Osteocyte (in vitro differentiated cells): ENCODE measurements around the gene ZNF438. TPM values are rescaled to one million over a fixed set of nuclear protein-coding genes. Genes with fewer than 3 reads are reported as not detected.

Source experiments
- DNase-seq: peaks from one replicate; pipeline ENCODE4 v3.0.0; 2021; ENCODE audit warnings: mixed read lengths; ENCODE audit not compliant: unreplicated experiment; ENCODE audit errors: extremely low spot score
- H3K27ac Mint-ChIP-seq: one replicate; pipeline ENCODE4 v1.8.0; 2021; ENCODE audit warnings: mild to moderate bottlenecking, mixed read lengths; ENCODE audit not compliant: unreplicated experiment
- H3K27me3 Mint-ChIP-seq: one replicate; pipeline ENCODE4 v1.8.0; 2021; ENCODE audit warnings: mixed read lengths; ENCODE audit not compliant: unreplicated experiment
- H3K36me3 Mint-ChIP-seq: one replicate; pipeline ENCODE4 v1.8.0; 2021; ENCODE audit warnings: mixed read lengths; ENCODE audit not compliant: unreplicated experiment
- H3K4me1 Mint-ChIP-seq: one replicate; pipeline ENCODE4 v1.8.0; 2021; ENCODE audit warnings: mixed read lengths; ENCODE audit not compliant: unreplicated experiment
- H3K4me3 Mint-ChIP-seq: one replicate; pipeline ENCODE4 v1.8.0; 2021; ENCODE audit warnings: mild to moderate bottlenecking, moderate library complexity, mixed read lengths; ENCODE audit not compliant: unreplicated experiment
- H3K9me3 Mint-ChIP-seq: one replicate; pipeline ENCODE4 v1.8.0; 2021; ENCODE audit warnings: mixed read lengths; ENCODE audit not compliant: unreplicated experiment
- total RNA-seq: library from RNA; stranded (reverse); gene quantifications from 2 replicates; pipeline ENCODE4 v1.2.1, GENCODE V29; 2021
- TF ChIP-seq, protein P1 (sequence below): fragments of 200-600 bp; sonication (generic); IDR thresholded peaks from 2 replicates; pipeline ENCODE4 v1.5.0; 2021; ENCODE audit warnings: antibody characterized with exemption, mild to moderate bottlenecking, moderate library complexity

The ZNF438 gene
- total RNA-seq, 1 donor from 2014 or later, result 4.8 TPM

DNA sequence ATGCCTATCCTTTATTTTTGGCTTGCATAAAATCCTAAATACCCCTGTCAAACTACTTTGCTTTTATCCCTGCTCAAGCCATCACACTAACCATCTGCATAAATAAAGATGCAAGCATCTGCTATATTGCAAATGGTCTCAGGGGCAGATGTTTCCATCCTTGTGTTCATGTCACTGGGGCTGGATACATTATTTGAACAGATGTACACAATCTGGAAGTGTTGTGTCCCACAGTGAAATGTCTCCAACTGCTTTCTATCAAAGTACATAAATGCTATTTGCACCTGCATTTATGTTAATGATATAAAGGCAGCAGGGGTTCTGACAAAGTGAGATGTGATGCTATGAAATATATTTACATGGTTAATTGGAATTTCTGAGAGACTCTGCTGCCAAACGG lies 163.1 kb downstream of the ZNF438 start:
- Mint-ChIP-seq H3K27me3 (no peaks in the 10 kb centered on the region), H3K4me3 (no peak overlapping the region), H3K27ac (no peak overlapping the region), H3K36me3 (peaks cover 3% of the 10 kb centered on the region), H3K4me1 (peaks cover 3% of the 10 kb centered on the region), H3K9me3 (peaks cover 8% of the 10 kb centered on the region)
- DNase-seq, result no peak
- TF ChIP-seq, protein P1, sequence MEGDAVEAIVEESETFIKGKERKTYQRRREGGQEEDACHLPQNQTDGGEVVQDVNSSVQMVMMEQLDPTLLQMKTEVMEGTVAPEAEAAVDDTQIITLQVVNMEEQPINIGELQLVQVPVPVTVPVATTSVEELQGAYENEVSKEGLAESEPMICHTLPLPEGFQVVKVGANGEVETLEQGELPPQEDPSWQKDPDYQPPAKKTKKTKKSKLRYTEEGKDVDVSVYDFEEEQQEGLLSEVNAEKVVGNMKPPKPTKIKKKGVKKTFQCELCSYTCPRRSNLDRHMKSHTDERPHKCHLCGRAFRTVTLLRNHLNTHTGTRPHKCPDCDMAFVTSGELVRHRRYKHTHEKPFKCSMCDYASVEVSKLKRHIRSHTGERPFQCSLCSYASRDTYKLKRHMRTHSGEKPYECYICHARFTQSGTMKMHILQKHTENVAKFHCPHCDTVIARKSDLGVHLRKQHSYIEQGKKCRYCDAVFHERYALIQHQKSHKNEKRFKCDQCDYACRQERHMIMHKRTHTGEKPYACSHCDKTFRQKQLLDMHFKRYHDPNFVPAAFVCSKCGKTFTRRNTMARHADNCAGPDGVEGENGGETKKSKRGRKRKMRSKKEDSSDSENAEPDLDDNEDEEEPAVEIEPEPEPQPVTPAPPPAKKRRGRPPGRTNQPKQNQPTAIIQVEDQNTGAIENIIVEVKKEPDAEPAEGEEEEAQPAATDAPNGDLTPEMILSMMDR, result no peak

DNA sequence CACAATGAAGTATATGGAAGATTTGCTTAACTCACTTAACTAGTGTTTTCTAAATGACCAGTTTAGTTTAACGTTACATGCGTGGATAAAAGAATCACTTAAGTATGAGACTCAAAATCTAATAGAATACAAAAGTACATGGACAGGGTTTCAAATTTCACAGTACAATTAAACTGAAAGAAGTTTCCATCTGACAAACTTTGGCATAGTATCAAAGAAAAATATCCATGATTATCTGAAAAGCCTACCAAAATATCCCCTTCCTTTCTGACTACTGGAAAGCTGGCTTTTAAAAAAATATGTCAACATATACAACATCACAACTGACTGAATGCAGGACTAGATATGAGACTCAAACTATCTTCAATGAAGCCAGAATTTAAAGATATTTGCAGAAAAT lies 164.8 kb downstream of the ZNF438 start:
- H3K4me1 Mint-ChIP-seq, result peaks cover 14% of the 10 kb centered on the region
- no peak overlapping the region for H3K4me3 Mint-ChIP-seq
- peaks cover 8% of the 10 kb centered on the region for H3K9me3 Mint-ChIP-seq
- DNase-seq, result no peak
- peaks cover 3% of the 10 kb centered on the region for H3K36me3 Mint-ChIP-seq
- TF ChIP-seq, protein P1, result no peak
- no peaks in the 10 kb centered on the region for H3K27me3 Mint-ChIP-seq
- H3K27ac Mint-ChIP-seq, result no peak overlapping the region

DNA sequence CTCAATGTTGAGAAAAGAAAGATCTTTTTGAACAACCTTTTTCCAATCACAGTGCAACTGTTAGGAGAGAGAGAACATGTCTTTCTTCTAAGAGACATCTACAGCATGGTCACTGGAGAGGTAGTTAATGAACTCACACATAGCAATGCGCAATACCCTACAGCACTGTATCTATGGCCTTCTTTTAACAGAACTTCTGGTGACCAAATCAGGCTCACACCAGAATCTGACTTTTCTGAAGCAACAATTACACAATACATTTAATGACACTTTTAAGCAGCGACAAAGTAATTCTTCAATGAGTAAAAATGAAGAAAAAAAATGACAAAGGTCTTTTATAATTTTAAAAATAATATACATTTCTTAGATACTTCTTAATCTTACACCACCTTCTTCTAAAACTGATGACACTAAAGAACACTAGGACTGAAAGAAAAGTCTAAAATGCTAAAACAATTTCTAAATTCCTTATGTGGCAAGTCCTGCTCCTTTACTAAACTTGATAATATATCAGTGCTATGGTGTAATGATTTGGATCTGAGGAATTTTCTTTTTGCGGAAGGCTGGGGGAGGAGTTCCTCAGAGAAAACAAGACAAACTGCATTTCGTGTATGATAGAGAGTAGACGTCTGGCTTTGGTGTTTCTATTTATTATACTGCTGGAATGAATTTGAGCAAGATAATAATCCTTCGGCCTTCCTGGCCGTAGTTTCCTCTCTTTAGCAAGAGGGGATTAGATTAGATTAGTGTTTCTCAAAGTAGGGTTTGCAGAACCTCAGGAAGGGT lies 166.3 kb downstream of the ZNF438 start:
- peaks cover 14% of the 10 kb centered on the region for H3K4me1 Mint-ChIP-seq
- H3K9me3 Mint-ChIP-seq, result peaks cover 8% of the 10 kb centered on the region
- no peak for DNase-seq

DNA sequence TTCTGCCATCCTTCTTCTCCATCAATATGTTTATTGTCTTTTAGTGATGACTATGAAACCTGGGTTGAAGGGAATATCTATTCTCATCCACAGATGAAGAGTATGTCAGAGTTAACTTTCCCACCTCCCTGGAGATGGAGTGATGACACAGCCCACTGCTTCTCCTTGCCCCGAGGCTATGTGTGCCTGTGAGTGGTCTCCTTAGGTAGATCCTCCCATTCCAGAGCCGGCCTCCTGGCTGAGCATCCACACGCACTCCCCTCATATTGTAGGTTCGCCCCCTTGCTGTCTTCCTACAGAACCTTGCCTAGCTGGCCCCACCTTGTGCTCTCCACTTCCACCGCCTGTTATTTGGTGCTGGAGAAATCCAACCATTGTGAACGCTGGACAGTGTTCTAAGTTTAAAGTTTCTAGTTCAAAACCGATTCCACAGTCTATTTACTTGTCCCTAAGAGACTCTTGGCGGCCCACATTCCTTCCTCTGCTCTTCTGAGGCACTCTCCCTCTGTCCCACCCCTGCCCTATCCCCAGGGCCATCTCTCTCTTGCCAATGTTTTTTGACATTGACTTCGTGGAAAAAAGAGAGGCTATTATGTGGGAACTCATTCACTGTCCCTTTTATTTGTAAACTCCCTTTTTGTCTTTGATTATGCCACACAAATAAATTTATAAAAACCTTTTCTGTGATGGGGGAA lies 168.0 kb downstream of the ZNF438 start:
- Mint-ChIP-seq H3K4me3 (no peak overlapping the region), H3K27ac (no peak overlapping the region), H3K36me3 (peaks cover 3% of the 10 kb centered on the region), H3K27me3 (no peaks in the 10 kb centered on the region), H3K9me3 (peaks cover 8% of the 10 kb centered on the region), H3K4me1 (peaks cover 12% of the 10 kb centered on the region)
- DNase-seq, result no peak
- TF ChIP-seq, protein P1, result no peak

More for the DNA sequence above, 166.3 kb downstream of the ZNF438 start:
- H3K4me3 Mint-ChIP-seq, result no peak overlapping the region
- TF ChIP-seq, protein P1, result no peak
- H3K27me3 Mint-ChIP-seq, result no peaks in the 10 kb centered on the region
- peaks cover 3% of the 10 kb centered on the region for H3K36me3 Mint-ChIP-seq
- no peak overlapping the region for H3K27ac Mint-ChIP-seq

DNA sequence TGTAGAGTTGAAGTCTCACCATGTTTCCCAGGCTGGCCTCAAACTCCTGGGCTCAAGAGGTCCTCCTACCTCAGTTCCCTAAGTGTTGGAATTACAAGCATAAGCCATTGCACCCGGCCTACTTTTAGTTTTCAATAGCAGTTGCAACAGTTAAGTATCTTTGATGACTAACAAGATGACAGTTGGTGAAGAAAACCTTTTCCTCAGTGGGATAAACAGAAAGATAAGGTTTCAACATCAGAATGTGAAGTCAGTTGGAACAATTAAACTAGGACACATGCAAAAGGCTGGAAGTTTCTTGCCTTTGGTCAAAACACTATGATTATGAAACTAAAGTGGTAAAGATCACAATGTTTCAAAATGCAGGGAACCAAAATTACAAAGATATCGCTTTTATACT lies 169.2 kb downstream of the ZNF438 start:
- H3K27me3 Mint-ChIP-seq, result no peaks in the 10 kb centered on the region
- H3K4me3 Mint-ChIP-seq, result no peak overlapping the region
- peaks cover 3% of the 10 kb centered on the region for H3K36me3 Mint-ChIP-seq
- no peak overlapping the region for H3K27ac Mint-ChIP-seq
- no peak for DNase-seq
- H3K4me1 Mint-ChIP-seq, result peaks cover 18% of the 10 kb centered on the region
- TF ChIP-seq, protein P1, result no peak
- H3K9me3 Mint-ChIP-seq, result peaks cover 7% of the 10 kb centered on the region
